Measurements from ENCODE around the gene NOS1.
"Not testable (repeated sequence)": the region's sequence is repeated elsewhere in the genome, so short reads cannot be mapped to it uniquely, and the experiment has no call there.

The NOS1 gene

GRCh38 chr12:117361347-117361751 is at the start of gene NOS1:
Gene NOS1, minus strand, starts transcription at chr12:117361626. Its CDS starts 30,557 bp downstream, at chr12:117331069.
- DNase-seq: no peak

GRCh38 chr12:117409286-117409685 is 47.9 kb upstream of the NOS1 start:
- DNase-seq: no peak

GRCh38 chr12:117408161-117408791 is 46.9 kb upstream of the NOS1 start:
- DNase-seq: no peak

GRCh38 chr12:117404940-117405339 is 43.5 kb upstream of the NOS1 start:
- no peak for DNase-seq

GRCh38 chr12:117404203-117404853 is 42.9 kb upstream of the NOS1 start:
- DNase-seq: no peak

GRCh38 chr12:117403586-117404139 is 42.2 kb upstream of the NOS1 start:
- no peak for DNase-seq

- DNase-seq: no peak
Observed at GRCh38 chr12:117402363-117402762, 40.9 kb upstream of the NOS1 start.

- no peak for DNase-seq
Observed at GRCh38 chr12:117400912-117401311, 39.5 kb upstream of the NOS1 start.

GRCh38 chr12:117398482-117398881 is 37.1 kb upstream of the NOS1 start:
- not testable (repeated sequence) for DNase-seq

GRCh38 chr12:117395766-117396165 is 34.3 kb upstream of the NOS1 start:
- DNase-seq: no peak

- DNase-seq: no peak
Observed at GRCh38 chr12:117394491-117394890, 33.1 kb upstream of the NOS1 start.

GRCh38 chr12:117393656-117394055 is 32.2 kb upstream of the NOS1 start:
- DNase-seq: no peak

- DNase-seq: no peak
Observed at GRCh38 chr12:117390866-117391265, 29.4 kb upstream of the NOS1 start.

- no peak for DNase-seq
Observed at GRCh38 chr12:117388951-117389446, 27.6 kb upstream of the NOS1 start.

- DNase-seq: no peak
Observed at GRCh38 chr12:117387832-117388231, 26.4 kb upstream of the NOS1 start.

- DNase-seq: no peak
Observed at GRCh38 chr12:117384735-117385134, 23.3 kb upstream of the NOS1 start.

- DNase-seq: no peak
Observed at GRCh38 chr12:117380083-117380482, 18.7 kb upstream of the NOS1 start.

- no peak for DNase-seq
Observed at GRCh38 chr12:117377758-117378157, 16.3 kb upstream of the NOS1 start.

- no peak for DNase-seq
Observed at GRCh38 chr12:117370588-117370987, 9.2 kb upstream of the NOS1 start.

- DNase-seq: not testable (repeated sequence)
Observed at GRCh38 chr12:117370000-117370399, 8.6 kb upstream of the NOS1 start.

GRCh38 chr12:117367006-117367638 is 5.7 kb upstream of the NOS1 start:
- peak; percentile 52 for DNase-seq

- DNase-seq: no peak
Observed at GRCh38 chr12:117365049-117365616, 3.7 kb upstream of the NOS1 start.

- no peak for DNase-seq
Observed at GRCh38 chr12:117363953-117364486, 2.6 kb upstream of the NOS1 start.

Measured in stimulated activated CD4-positive, alpha-beta T cell treated with anti-CD3 and anti-CD28 coated beads, Interleukin-1b, Interleukin-23, amount 100 ng/mL, for 48 hours (primary cell).